ENCODE measurements around the gene UBA52. TPM values are rescaled to one million over a fixed set of nuclear protein-coding genes. Genes with fewer than 3 reads are reported as not detected.

Gene UBA52
- total RNA-seq, 6 donors from 2014 or later = 127 to 988 (median 458) TPM

GRCh38 chr19:18541992-18542940 is 29.4 kb upstream of the UBA52 start:
- no peak for TF ChIP-seq CTCF (IDR thresholded peaks at IDR 0.05)
- H3K27me3 ChIP-seq = no peaks in the 10 kb centered on the region
- no peak for ATAC-seq (ENCODE audit: low FRiP score in 2 of 2)
- 18 to 24% methylated on average over 10 to 11 of the region's 11 CpGs for WGBS, 2 donors
- H3K9me3 ChIP-seq = no peaks in the 10 kb centered on the region
- peaks cover 13 to 28% (median 17%) of the 10 kb centered on the region in 4 donors for H3K4me1 ChIP-seq
- H3K27ac ChIP-seq = peak overlapping the region; percentile 90 to 97 (median 94)
- peaks cover 7 to 43% (median 20%) of the 10 kb centered on the region in 4 donors for H3K36me3 ChIP-seq
- H3K4me3 ChIP-seq = peak overlapping the region; percentile 83 to 96 (median 91)
- DNase-seq = no peak

- ATAC-seq (ENCODE audit: low FRiP score in 2 of 2) = peak; percentile 95 to 99
- Histone ChIP-seq H3K9me3 (no peaks in the 10 kb centered on the region), H3K27me3 (no peaks in the 10 kb centered on the region), H3K4me3 (peak within 1 kb of the TSS; percentile 83 to 96 (median 91)), H3K36me3 (peaks cover 7 to 34% (median 13%) of the 10 kb centered on the region in 4 donors), H3K4me1 (peaks cover 13 to 28% (median 17%) of the 10 kb centered on the region in 4 donors), H3K27ac (peak within 1 kb of the TSS; percentile 90 to 97 (median 94))
- peak; percentile 94 to 99 for DNase-seq
- 6% methylated on average over 3 of the region's 86 CpGs; no CpG with 5 or more reads in 1 of the 2 donors for WGBS, 2 donors
- no peak for TF ChIP-seq EP300 (IDR thresholded peaks at IDR 0.05)
- no peak for TF ChIP-seq CTCF (IDR thresholded peaks at IDR 0.05)
- peak; percentile 8 to 55 for TF ChIP-seq POLR2AphosphoS5 (IDR thresholded peaks at IDR 0.05)
- peak in 1 of 4 donors; percentile 7 for TF ChIP-seq POLR2A (IDR thresholded peaks at IDR 0.05)
Measured at GRCh38 chr19:18542941-18543813, 28.5 kb upstream of the UBA52 start, which contains the start of gene FKBP8. FKBP8 (minus strand) TSS chr19:18543573; CDS start chr19:18541970, 1,603 bp downstream.

- Histone ChIP-seq H3K36me3 (peaks cover 7 to 28% (median 11%) of the 10 kb centered on the region in 4 donors), H3K9me3 (no peaks in the 10 kb centered on the region), H3K27ac (peak overlapping the region; percentile 90 to 97 (median 94)), H3K4me3 (peak overlapping the region in 3 of 4 donors; percentile 83 to 96 (median 94)), H3K4me1 (peaks cover 13 to 28% (median 17%) of the 10 kb centered on the region in 4 donors), H3K27me3 (no peaks in the 10 kb centered on the region)
- WGBS, 2 donors = 8 to 16% methylated on average over 4 to 9 of the region's 12 CpGs
- peak in 1 of 6 experiments; percentile 5 for TF ChIP-seq CTCF (IDR thresholded peaks at IDR 0.05)
- peak; percentile 7 to 32 for TF ChIP-seq POLR2AphosphoS5 (IDR thresholded peaks at IDR 0.05)
- TF ChIP-seq EP300 (IDR thresholded peaks at IDR 0.05) = no peak
- TF ChIP-seq POLR2A (IDR thresholded peaks at IDR 0.05) = peak in 1 of 4 donors; percentile 44
- DNase-seq = peak in 1 of 2 donors; percentile 82
- ATAC-seq (ENCODE audit: low FRiP score in 2 of 2) = peak; percentile 80 to 83
Measured at GRCh38 chr19:18543814-18544475, 27.7 kb upstream of the UBA52 start.

- WGBS, 2 donors = 59 to 62% methylated on average over 6 of the region's 6 CpGs
- Histone ChIP-seq H3K4me3 (no peak overlapping the region), H3K36me3 (no peaks in the 10 kb centered on the region), H3K9me3 (no peaks in the 10 kb centered on the region), H3K27ac (no peak overlapping the region), H3K27me3 (no peaks in the 10 kb centered on the region), H3K4me1 (no peaks in the 10 kb centered on the region)
- TF ChIP-seq POLR2AphosphoS5 (IDR thresholded peaks at IDR 0.05) (no peak), POLR2A (IDR thresholded peaks at IDR 0.05) (no peak), CTCF (IDR thresholded peaks at IDR 0.05) (no peak), EP300 (IDR thresholded peaks at IDR 0.05) (no peak)
- DNase-seq = no peak
- no peak for ATAC-seq (ENCODE audit: low FRiP score in 2 of 2)
Measured at GRCh38 chr19:18551631-18552030, 20.0 kb upstream of the UBA52 start.
